GM20000 (cell line): Measurements from ENCODE around the gene TMEM120B.

Experiments
- DNase-seq: peaks from one replicate; pipeline ENCODE4 v3.0.0; 2012; ENCODE audit warnings: low spot score
- CTCF ChIP-seq: IDR thresholded peaks from 2 replicates; pipeline ENCODE4 v1.5.1; 2012; ENCODE audit warnings: mild to moderate bottlenecking, control low read depth; ENCODE audit errors: extremely low read depth, missing control alignments

TMEM120B gene

GRCh38 chr12:121828306-121828705 lies 115.8 kb downstream of the TMEM120B start:
- TF ChIP-seq CTCF, result no peak

GRCh38 chr12:121828826-121829225 lies 116.3 kb downstream of the TMEM120B start:
- DNase-seq, result no peak
- no peak for TF ChIP-seq CTCF

More at GRCh38 chr12:121828306-121828705, 115.8 kb downstream of the TMEM120B start:
- no peak for DNase-seq

GRCh38 chr12:121829250-121829918 lies 116.8 kb downstream of the TMEM120B start:
- TF ChIP-seq CTCF, result no peak
- DNase-seq, result no peak

- TF ChIP-seq CTCF, result no peak
- no peak for DNase-seq
Measured at GRCh38 chr12:121830134-121830533, 117.6 kb downstream of the TMEM120B start.

- DNase-seq, result no peak
- TF ChIP-seq CTCF, result no peak
Measured at GRCh38 chr12:121830588-121831265, 118.2 kb downstream of the TMEM120B start.
